OCI-LY3 (cell line): ENCODE measurements around the gene CEBPG.

ENCODE experiments used
- H2AFZ ChIP-seq: fragments of 200-600, 300-600 bp; shearing (Covaris generic); 2 replicates; pipeline ENCODE4 v1.6.0; 2014; ENCODE audit warnings: antibody characterized with exemption, low read depth, low read length
- H3K27ac ChIP-seq: fragments of 200-600, 300-600 bp; sonication (generic); 2 replicates; pipeline ENCODE4 v1.5.1; 2014; ENCODE audit warnings: mild to moderate bottlenecking, low read length, moderate library complexity, mixed read lengths
- H3K27me3 ChIP-seq: fragments of 200-600, 300-600 bp; sonication (generic); 2 replicates; pipeline ENCODE4 v1.6.1; 2014; ENCODE audit warnings: low read depth, low read length, mixed read lengths
- H3K36me3 ChIP-seq: fragments of 200-600, 300-600 bp; sonication (generic); replicated peaks from 2 replicates; pipeline ENCODE3; 2014; ENCODE audit warnings: low read depth, low read length, mixed read lengths
- H3K4me1 ChIP-seq: fragments of 300-600, 200-600 bp; sonication (generic); 2 replicates; pipeline ENCODE4 v1.6.1; 2014; ENCODE audit warnings: low read length, mixed read lengths
- H3K4me2 ChIP-seq: fragments of 200-600, 300-600 bp; sonication (generic); 2 replicates; pipeline ENCODE4 v1.6.1; 2014; ENCODE audit warnings: low read length, mixed read lengths
- H3K4me3 ChIP-seq: fragments of 300-600, 200-600 bp; sonication (generic); 2 replicates; pipeline ENCODE4 v1.5.1; 2014; ENCODE audit warnings: antibody characterized with exemption, mild to moderate bottlenecking, low read length, moderate library complexity
- H3K79me2 ChIP-seq: fragments of 300-600, 200-600 bp; shearing (Covaris generic); 2 replicates; pipeline ENCODE4 v1.6.1; 2014; ENCODE audit warnings: mild to moderate bottlenecking, low read length, mixed read lengths
- H3K9ac ChIP-seq: fragments of 300-600, 200-600 bp; shearing (Covaris generic); 2 replicates; pipeline ENCODE4 v1.6.0; 2014; ENCODE audit warnings: mild to moderate bottlenecking, low read length, moderate library complexity
- H3K9me3 ChIP-seq: fragments of 200-600, 300-600 bp; shearing (Covaris generic); 2 replicates; pipeline ENCODE4 v1.6.1; 2014; ENCODE audit warnings: low read length, mixed read lengths; ENCODE audit not compliant: insufficient read depth
- H4K20me1 ChIP-seq: fragments of 200-600, 300-600 bp; sonication (generic); 2 replicates; pipeline ENCODE4 v1.6.1; 2016; ENCODE audit warnings: low read length, mixed read lengths; ENCODE audit not compliant: insufficient read depth
- CTCF ChIP-seq: fragments of 200-600, 300-600 bp; sonication (generic); IDR thresholded peaks from 2 replicates; pipeline ENCODE4 v1.5.1; 2014; ENCODE audit warnings: antibody characterized with exemption, low read length, low read depth
- EZH2phosphoT487 ChIP-seq: fragments of 200-600 bp; shearing (Covaris generic); IDR thresholded peaks from 2 replicates; pipeline ENCODE4 v1.6.1; 2018; ENCODE audit warnings: antibody characterized with exemption, mixed run types, low read depth

Gene CEBPG

GRCh38 chr19:33385956-33386355, 12.4 kb downstream of the CEBPG start:
- no peak overlapping the region for H2AFZ ChIP-seq
- H3K4me1 ChIP-seq, result 0 out of 2 replicates have a peak, but pooled peaks cover 5% of the 10 kb centered on the region
- H3K9me3 ChIP-seq, result no peaks in the 10 kb centered on the region
- H3K27me3 ChIP-seq, result no peaks in the 10 kb centered on the region
- peaks cover 47% of the 10 kb centered on the region for H3K79me2 ChIP-seq
- H3K4me2 ChIP-seq, result no peak overlapping the region
- H4K20me1 ChIP-seq, result peaks cover 42% of the 10 kb centered on the region
- no peak overlapping the region for H3K27ac ChIP-seq
- H3K4me3 ChIP-seq, result no peak overlapping the region
- H3K9ac ChIP-seq, result no peak overlapping the region
- H3K36me3 ChIP-seq, result peaks cover 17% of the 10 kb centered on the region
- no peak for TF ChIP-seq EZH2phosphoT487
- no peak for TF ChIP-seq CTCF

GRCh38 chr19:33386361-33386858, 12.9 kb downstream of the CEBPG start:
- Histone ChIP-seq H4K20me1 (peaks cover 37% of the 10 kb centered on the region), H3K27me3 (no peaks in the 10 kb centered on the region), H3K4me3 (no peak overlapping the region), H3K27ac (no peak overlapping the region), H2AFZ (no peak overlapping the region), H3K9me3 (no peaks in the 10 kb centered on the region), H3K9ac (no peak overlapping the region), H3K4me2 (no peak overlapping the region), H3K79me2 (peaks cover 42% of the 10 kb centered on the region), H3K36me3 (peaks cover 12% of the 10 kb centered on the region), H3K4me1 (0 out of 2 replicates have a peak, but pooled peaks cover 5% of the 10 kb centered on the region)
- TF ChIP-seq EZH2phosphoT487, result no peak
- TF ChIP-seq CTCF, result no peak

- TF ChIP-seq EZH2phosphoT487, result no peak
- TF ChIP-seq CTCF, result no peak
- peaks cover 28% of the 10 kb centered on the region for H4K20me1 ChIP-seq
- H3K27me3 ChIP-seq, result no peaks in the 10 kb centered on the region
- H3K9me3 ChIP-seq, result no peaks in the 10 kb centered on the region
- H3K36me3 ChIP-seq, result peaks cover 4% of the 10 kb centered on the region
- H3K27ac ChIP-seq, result no peak overlapping the region
- no peak overlapping the region for H3K4me2 ChIP-seq
- H3K79me2 ChIP-seq, result peaks cover 32% of the 10 kb centered on the region
- H2AFZ ChIP-seq, result no peak overlapping the region
- no peaks in the 10 kb centered on the region for H3K4me1 ChIP-seq
- no peak overlapping the region for H3K9ac ChIP-seq
- H3K4me3 ChIP-seq, result no peak overlapping the region
These were observed 14.1 kb downstream of the CEBPG start for GRCh38 chr19:33387351-33388230.

GRCh38 chr19:33388231-33388724, 14.8 kb downstream of the CEBPG start:
- H3K79me2 ChIP-seq, result peaks cover 28% of the 10 kb centered on the region
- H3K4me1 ChIP-seq, result no peaks in the 10 kb centered on the region
- H3K9me3 ChIP-seq, result no peaks in the 10 kb centered on the region
- H3K9ac ChIP-seq, result no peak overlapping the region
- no peak for TF ChIP-seq CTCF
- no peak for TF ChIP-seq EZH2phosphoT487
- H2AFZ ChIP-seq, result no peak overlapping the region
- H4K20me1 ChIP-seq, result peaks cover 24% of the 10 kb centered on the region
- no peak overlapping the region for H3K27ac ChIP-seq
- H3K4me2 ChIP-seq, result no peak overlapping the region
- peaks cover 4% of the 10 kb centered on the region for H3K36me3 ChIP-seq
- no peaks in the 10 kb centered on the region for H3K27me3 ChIP-seq
- no peak overlapping the region for H3K4me3 ChIP-seq
